ENCODE measurements around the gene WNK1. TPM values are rescaled to one million over a fixed set of nuclear protein-coding genes. Genes with fewer than 3 reads are reported as not detected.

WNK1 gene
- total RNA-seq, 2 experiments from 2014 or later = 142 to 143 TPM

DNA sequence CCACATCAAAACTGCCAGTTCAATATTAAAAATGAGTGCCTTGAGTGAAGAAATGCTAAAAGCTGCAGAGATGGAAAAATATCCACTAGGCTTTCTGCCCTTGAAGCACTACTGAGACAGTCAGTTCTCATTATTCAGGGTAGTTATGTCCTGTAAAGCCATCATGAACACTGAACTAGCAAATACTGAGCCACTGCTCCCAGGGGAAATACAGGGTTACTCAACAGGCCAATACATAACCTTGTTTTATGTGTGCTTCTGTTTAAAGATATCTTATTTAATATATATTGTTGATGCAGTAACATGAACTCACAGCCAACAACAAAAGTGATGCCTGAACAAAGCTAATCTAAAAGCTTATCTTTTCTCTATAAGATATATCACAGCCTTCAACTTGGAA lies 193.8 kb downstream of the WNK1 start:
- intact Hi-C loops (cut with micrococcal nuclease) = loop anchor here (10.0 kb wide), 1 partner anchor 381 kb away; no protein-coding TSS in a partner anchor
- Mint-ChIP-seq H3K36me3 (ENCODE audit: low read depth) (peaks cover 32% of the 10 kb centered on the region), H3K9me3 (peaks cover 1% of the 10 kb centered on the region), H3K27me3 (no peaks in the 10 kb centered on the region), H3K4me3 (peak overlapping the region; percentile 18), H3K4me1 (ENCODE audit: low read depth) (peaks cover 37% of the 10 kb centered on the region), H3K27ac (peak overlapping the region; percentile 53)
- ChIA-PET CTCF (interaction anchor here (0.7 to 1.9 kb wide), 4 partner anchors 38 to 370 kb away, joined by 3 to 6 read pairs (median 4); no protein-coding TSS in a partner anchor), POLR2A (interaction anchor here (0.6 to 1.0 kb wide), 3 partner anchors 40 to 647 kb away, joined by 3 read pairs; no protein-coding TSS in a partner anchor)
- TF ChIP-seq, protein P1, sequence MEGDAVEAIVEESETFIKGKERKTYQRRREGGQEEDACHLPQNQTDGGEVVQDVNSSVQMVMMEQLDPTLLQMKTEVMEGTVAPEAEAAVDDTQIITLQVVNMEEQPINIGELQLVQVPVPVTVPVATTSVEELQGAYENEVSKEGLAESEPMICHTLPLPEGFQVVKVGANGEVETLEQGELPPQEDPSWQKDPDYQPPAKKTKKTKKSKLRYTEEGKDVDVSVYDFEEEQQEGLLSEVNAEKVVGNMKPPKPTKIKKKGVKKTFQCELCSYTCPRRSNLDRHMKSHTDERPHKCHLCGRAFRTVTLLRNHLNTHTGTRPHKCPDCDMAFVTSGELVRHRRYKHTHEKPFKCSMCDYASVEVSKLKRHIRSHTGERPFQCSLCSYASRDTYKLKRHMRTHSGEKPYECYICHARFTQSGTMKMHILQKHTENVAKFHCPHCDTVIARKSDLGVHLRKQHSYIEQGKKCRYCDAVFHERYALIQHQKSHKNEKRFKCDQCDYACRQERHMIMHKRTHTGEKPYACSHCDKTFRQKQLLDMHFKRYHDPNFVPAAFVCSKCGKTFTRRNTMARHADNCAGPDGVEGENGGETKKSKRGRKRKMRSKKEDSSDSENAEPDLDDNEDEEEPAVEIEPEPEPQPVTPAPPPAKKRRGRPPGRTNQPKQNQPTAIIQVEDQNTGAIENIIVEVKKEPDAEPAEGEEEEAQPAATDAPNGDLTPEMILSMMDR (IDR thresholded peaks at IDR 0.05) = no peak
- no peak for DNase-seq
- no peak for ATAC-seq

DNA sequence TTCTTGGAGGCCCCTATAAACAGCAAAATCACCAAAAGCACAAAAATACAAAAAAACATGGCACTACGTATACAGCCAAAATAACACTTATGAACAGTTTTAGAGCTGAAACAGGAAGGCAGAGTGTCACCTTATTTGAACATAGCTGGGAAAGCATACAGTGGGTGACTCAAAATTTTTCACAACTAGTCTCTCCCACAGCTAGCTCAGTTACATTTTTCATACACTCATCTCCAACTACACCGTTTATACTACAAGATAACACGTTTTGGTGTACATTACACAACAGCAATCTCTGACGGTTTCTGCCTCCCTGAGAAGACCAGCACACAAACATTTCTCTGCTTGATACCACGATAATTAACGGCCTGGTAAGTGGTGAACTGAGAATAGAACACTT lies 194.3 kb downstream of the WNK1 start:
- CTCF ChIA-PET = interaction anchor here (0.7 to 1.9 kb wide), 4 partner anchors 38 to 370 kb away, joined by 3 to 6 read pairs (median 4); no protein-coding TSS in a partner anchor
- POLR2A ChIA-PET = interaction anchor here (0.6 to 1.0 kb wide), 3 partner anchors 40 to 646 kb away, joined by 3 read pairs; no protein-coding TSS in a partner anchor
- H3K4me1 Mint-ChIP-seq (ENCODE audit: low read depth) = peaks cover 37% of the 10 kb centered on the region

DNA sequence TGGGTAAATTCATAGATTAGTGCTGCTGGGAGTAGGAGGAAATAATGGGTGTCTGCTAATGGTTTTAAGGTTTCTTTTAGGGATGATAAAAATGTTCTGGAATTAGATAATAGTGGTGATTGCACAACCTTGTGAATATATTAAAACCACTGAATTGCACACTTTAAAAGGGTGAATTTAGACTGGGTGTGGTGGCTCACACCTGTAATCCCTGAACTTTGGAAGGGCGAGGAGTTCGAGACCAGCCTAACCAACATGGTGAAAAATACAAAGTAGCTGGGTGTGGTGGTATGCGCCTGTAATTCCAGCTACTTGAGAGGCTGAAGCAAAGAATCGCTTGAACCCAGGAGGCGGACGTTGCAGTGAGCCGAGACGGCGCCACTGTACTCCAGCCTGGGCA lies 195.9 kb downstream of the WNK1 start:
- TF ChIP-seq, protein P1 (IDR thresholded peaks at IDR 0.05) = no peak
- DNase-seq (no peak), ATAC-seq (no peak)
- ChIA-PET POLR2A (interaction anchor here (0.6 to 1.5 kb wide), 3 partner anchors 37 to 348 kb away, joined by 3 to 4 read pairs (median 3); no protein-coding TSS in a partner anchor), CTCF (interaction anchor here (0.6 to 1.6 kb wide), 7 partner anchors 9 to 384 kb away, joined by 3 to 16 read pairs (median 6); partner anchors contain the start of gene ERC1)
- Mint-ChIP-seq H3K36me3 (ENCODE audit: low read depth) (peaks cover 26% of the 10 kb centered on the region), H3K27ac (peak overlapping the region; percentile 39), H3K27me3 (no peaks in the 10 kb centered on the region), H3K4me1 (ENCODE audit: low read depth) (peaks cover 31% of the 10 kb centered on the region), H3K9me3 (peaks cover 1% of the 10 kb centered on the region), H3K4me3 (peak overlapping the region; percentile 98)
- intact Hi-C loops (cut with micrococcal nuclease) = loop anchor here (10.0 kb wide), 1 partner anchor 383 kb away; no protein-coding TSS in a partner anchor

More for the DNA sequence above, 194.3 kb downstream of the WNK1 start:
- H3K27ac Mint-ChIP-seq = peak overlapping the region; percentile 53
- intact Hi-C loops (cut with micrococcal nuclease) = loop anchor here (10.0 kb wide), 1 partner anchor 382 kb away; no protein-coding TSS in a partner anchor
- H3K27me3 Mint-ChIP-seq = no peaks in the 10 kb centered on the region
- H3K36me3 Mint-ChIP-seq (ENCODE audit: low read depth) = peaks cover 32% of the 10 kb centered on the region
- TF ChIP-seq, protein P1 (IDR thresholded peaks at IDR 0.05) = no peak
- peaks cover 1% of the 10 kb centered on the region for H3K9me3 Mint-ChIP-seq
- no peak for ATAC-seq
- no peak for DNase-seq
- H3K4me3 Mint-ChIP-seq = peak overlapping the region; percentile 18

DNA sequence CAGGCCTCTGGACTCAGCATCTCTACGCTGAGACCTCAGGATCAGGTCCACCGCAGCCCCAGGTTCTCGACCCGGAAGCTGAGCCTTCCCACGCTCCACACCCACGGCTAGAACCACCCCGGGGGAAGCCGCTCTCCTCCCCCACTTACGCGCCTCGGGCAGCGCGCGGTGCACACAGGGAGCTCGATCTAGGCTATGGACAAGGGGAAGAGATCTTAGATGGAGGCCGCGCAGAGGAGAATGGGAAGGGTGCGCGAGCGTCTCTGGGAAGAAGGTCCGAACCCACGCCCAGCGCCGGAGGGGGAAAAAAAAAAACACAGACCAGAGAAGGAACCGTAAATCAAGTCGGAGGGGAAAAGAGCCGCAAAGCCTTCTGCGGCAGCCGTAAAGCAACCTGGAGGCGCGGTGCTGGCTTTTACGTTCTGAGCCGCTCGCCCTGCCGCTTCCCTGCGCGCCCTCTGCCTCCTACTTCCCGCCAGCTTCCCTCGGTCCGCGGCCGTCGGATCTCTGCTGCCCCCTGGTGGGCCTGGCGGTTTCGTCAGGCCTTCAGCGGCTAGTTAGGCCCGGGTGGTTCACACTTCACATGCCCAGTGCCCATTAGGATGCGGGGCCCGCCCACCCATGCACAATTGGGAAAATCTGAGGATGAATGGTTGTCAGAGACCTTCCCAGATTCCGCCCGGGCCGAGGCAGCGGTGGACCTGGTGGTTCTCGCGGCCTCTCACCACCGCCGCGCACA lies 197.2 kb downstream of the WNK1 start, which contains the start of gene RAD52:
Gene RAD52 (minus strand): TSS at position 242 of the 739 bp plus-strand sequence. CDS start 16,636 bp downstream, outside the sequence.
- Mint-ChIP-seq H3K36me3 (ENCODE audit: low read depth) (peaks cover 15% of the 10 kb centered on the region), H3K27me3 (no peaks in the 10 kb centered on the region), H3K9me3 (peaks cover 1% of the 10 kb centered on the region), H3K4me3 (peak within 1 kb of the TSS; percentile 98), H3K27ac (peak within 1 kb of the TSS; percentile 96), H3K4me1 (ENCODE audit: low read depth) (peaks cover 23% of the 10 kb centered on the region)
- ATAC-seq = peak; percentile 87
- DNase-seq = peak; percentile 99
- POLR2A ChIA-PET = interaction anchor here (0.6 to 1.6 kb wide), 17 partner anchors 10 to 564 kb away, joined by 3 to 6 read pairs (median 3); partner anchors contain the start of gene ERC1
- CTCF ChIA-PET = interaction anchor here (0.6 to 1.6 kb wide), 30 partner anchors 9 to 507 kb away, joined by 3 to 16 read pairs (median 4); partner anchors contain the start of gene ERC1
- intact Hi-C loops (cut with micrococcal nuclease) = loop anchor here (10.0 kb wide), 1 partner anchor 385 kb away; no protein-coding TSS in a partner anchor
- TF ChIP-seq, protein P1 (IDR thresholded peaks at IDR 0.05) = peak; percentile 95
